GM23338 (cell line): ENCODE data around the gene CDKN2D. TPM values are rescaled to one million over a fixed set of nuclear protein-coding genes. Genes with fewer than 3 reads are reported as not detected.

Experiments used
- ATAC-seq: fragments of 200-7000 bp; cut with Tn5 transposase; 3 replicates; pipeline ENCODE4 v1.9.1; 2020
- DNase-seq: peaks from one replicate; pipeline ENCODE4 v3.0.0-alpha.2; 2015; ENCODE audit warnings: low spot score
- H2AFZ ChIP-seq: fragments of 200-600 bp; sonication (generic); 2 replicates; pipeline ENCODE4 v1.8.0; 2016; ENCODE audit warnings: antibody characterized with exemption, mild to moderate bottlenecking, moderate library complexity
- H3F3A ChIP-seq: fragments of 200-600 bp; sonication (generic); replicated peaks from 2 replicates; pipeline ENCODE4 v1.8.0; 2017; ENCODE audit warnings: antibody characterized with exemption, mixed run types, low read depth
- H3K27ac ChIP-seq: fragments of 200-600 bp; sonication (generic); 2 replicates; pipeline ENCODE4 v1.6.1; 2016; ENCODE audit warnings: low read depth
- H3K27me3 ChIP-seq: fragments of 200-600 bp; sonication (generic); 2 replicates; pipeline ENCODE4 v1.8.0; 2016; ENCODE audit warnings: mild to moderate bottlenecking, mixed run types, moderate library complexity; ENCODE audit not compliant: insufficient read depth
- H3K36me3 ChIP-seq: fragments of 200-600 bp; sonication (generic); 2 replicates; pipeline ENCODE4 v1.8.0; 2016; ENCODE audit warnings: mild to moderate bottlenecking; ENCODE audit not compliant: insufficient read depth
- H3K4me1 ChIP-seq: fragments of 200-600 bp; sonication (generic); 2 replicates; pipeline ENCODE4 v1.8.0; 2016; ENCODE audit warnings: mild to moderate bottlenecking, moderate library complexity; ENCODE audit not compliant: insufficient read depth
- H3K4me2 ChIP-seq: fragments of 200-600 bp; sonication (generic); 2 replicates; pipeline ENCODE4 v1.7.1; 2017; ENCODE audit warnings: mixed run types
- H3K4me3 ChIP-seq: fragments of 200-600 bp; sonication (generic); 2 replicates; pipeline ENCODE4 v1.6.1; 2016; ENCODE audit warnings: mixed run types
- H3K79me2 ChIP-seq: fragments of 200-600 bp; sonication (generic); replicated peaks from 2 replicates; pipeline ENCODE4 v1.8.0; 2017; ENCODE audit warnings: mild to moderate bottlenecking; ENCODE audit not compliant: insufficient read depth
- H3K9me2 ChIP-seq: fragments of 200-600 bp; sonication (generic); 2 replicates; pipeline ENCODE4 v1.8.0; 2017; ENCODE audit not compliant: insufficient read depth
- H4K20me1 ChIP-seq: fragments of 200-600 bp; sonication (generic); replicated peaks from 2 replicates; pipeline ENCODE4 v1.8.0; 2017; ENCODE audit warnings: mild to moderate bottlenecking; ENCODE audit not compliant: insufficient read depth
- H3K27ac Mint-ChIP-seq: 2 replicates; pipeline ENCODE4 v1.8.0; 2020; ENCODE audit warnings: inconsistent platforms, mild to moderate bottlenecking, moderate library complexity, mixed read lengths
- H3K27me3 Mint-ChIP-seq: 3 replicates; pipeline ENCODE4 v1.8.0; 2022; ENCODE audit warnings: low read depth, mild to moderate bottlenecking, moderate library complexity, mixed read lengths, inconsistent platforms; ENCODE audit not compliant: insufficient read depth, poor library complexity
- H3K36me3 Mint-ChIP-seq: 3 replicates; pipeline ENCODE4 v1.8.0; 2021; ENCODE audit warnings: low read depth, mild to moderate bottlenecking, inconsistent platforms, moderate library complexity, mixed read lengths
- H3K4me1 Mint-ChIP-seq: 3 replicates; pipeline ENCODE4 v1.8.0; 2020; ENCODE audit warnings: mild to moderate bottlenecking, inconsistent platforms, mixed read lengths
- H3K4me3 Mint-ChIP-seq: 3 replicates; pipeline ENCODE4 v1.8.0; 2021; ENCODE audit warnings: moderate library complexity, mild to moderate bottlenecking, inconsistent platforms, mixed read lengths
- H3K9me3 Mint-ChIP-seq: 3 replicates; pipeline ENCODE4 v1.8.0; 2020; ENCODE audit warnings: moderate library complexity, mild to moderate bottlenecking, inconsistent platforms, mixed read lengths
- CREB1 ChIP-seq: fragments of 250-450 bp; sonication (Bioruptor Pico); IDR thresholded peaks from 2 replicates; pipeline ENCODE4 v1.5.0; 2020; ENCODE audit warnings: low read depth, mild to moderate bottlenecking, moderate library complexity
- EZH2 ChIP-seq: fragments of 200-600 bp; sonication (generic); IDR thresholded peaks from one replicate; pipeline ENCODE4 v1.8.0; 2017; ENCODE audit warnings: antibody characterized with exemption, mild to moderate bottlenecking, low read depth; ENCODE audit not compliant: unreplicated experiment
- EZH2phosphoT487 ChIP-seq: fragments of 200-600 bp; sonication (generic); IDR thresholded peaks from one replicate; pipeline ENCODE4 v1.8.1; 2018; ENCODE audit warnings: antibody characterized with exemption; ENCODE audit not compliant: unreplicated experiment
- JUNB ChIP-seq: IDR thresholded peaks from one replicate; pipeline ENCODE4 v1.6.1; 2016; ENCODE audit warnings: antibody characterized with exemption; ENCODE audit not compliant: unreplicated experiment
- NANOG ChIP-seq: IDR thresholded peaks from 2 replicates; pipeline ENCODE4 v1.6.1; 2016; ENCODE audit warnings: antibody characterized with exemption, borderline replicate concordance
- POLR2AphosphoS5 ChIP-seq: IDR thresholded peaks from 2 replicates; pipeline ENCODE4 v1.6.1; 2016; ENCODE audit warnings: antibody characterized with exemption, low read depth
- STAT1 ChIP-seq: IDR thresholded peaks from one replicate; pipeline ENCODE4 v1.6.1; 2016; ENCODE audit warnings: antibody characterized with exemption; ENCODE audit not compliant: unreplicated experiment
- ZNF114 ChIP-seq: fragments of 250-450 bp; sonication (Bioruptor Pico); IDR thresholded peaks from 2 replicates; pipeline ENCODE4 v1.5.0; 2020; ENCODE audit warnings: mild to moderate bottlenecking, moderate library complexity
- ZNF331 ChIP-seq: fragments of 250-450 bp; sonication (Bioruptor Pico); IDR thresholded peaks from 2 replicates; pipeline ENCODE4 v1.5.0; 2020; ENCODE audit warnings: low read depth, mild to moderate bottlenecking, moderate library complexity
- polyA plus RNA-seq: library from polyadenylated mRNA; unstranded; fragments of >200 nt; fragmentation: Nextera tagmentation; extraction: Ambion mirVana; gene quantifications from 2 replicates; pipeline ENCODE4 v1.2.1, GENCODE V29; 2016
- total RNA-seq: library from RNA; depleted of rRNA; stranded (reverse); fragments of >200 nt; shearing (Covaris generic); gene quantifications from 2 replicates; pipeline ENCODE4 v1.2.3, GENCODE V29; 2014
- TF ChIP-seq, protein P1 (sequence below): fragments of 250-450 bp; sonication (Bioruptor Pico); IDR thresholded peaks from 2 replicates; pipeline ENCODE4 v1.5.0; 2020; ENCODE audit warnings: mild to moderate bottlenecking, moderate library complexity
- TF ChIP-seq, protein P2 (sequence below), 2 experiments: fragments of 200-600 bp in 1 of 2; sonication (generic) in 1 of 2; conservative IDR thresholded peaks; 2 replicates each; pipeline versions ENCODE4 v1.5.1 to v1.6.1; 2016 to 2017; ENCODE audit warnings: antibody characterized with exemption in 2 of 2, low read depth in 2 of 2, mild to moderate bottlenecking in 2 of 2, moderate library complexity in 1 of 2
- TF ChIP-seq, protein P3 (sequence below): IDR thresholded peaks from one replicate; pipeline ENCODE4 v1.6.1; 2018; ENCODE audit warnings: antibody characterized with exemption; ENCODE audit not compliant: unreplicated experiment
- TF ChIP-seq, protein P4 (sequence below): IDR thresholded peaks from 2 replicates; pipeline ENCODE4 v1.6.1; 2016; ENCODE audit warnings: antibody characterized with exemption

CDKN2D gene
- total and polyA plus RNA-seq, 2 experiments from 2014 or later, result 1.4 to 4.0 TPM

DNA sequence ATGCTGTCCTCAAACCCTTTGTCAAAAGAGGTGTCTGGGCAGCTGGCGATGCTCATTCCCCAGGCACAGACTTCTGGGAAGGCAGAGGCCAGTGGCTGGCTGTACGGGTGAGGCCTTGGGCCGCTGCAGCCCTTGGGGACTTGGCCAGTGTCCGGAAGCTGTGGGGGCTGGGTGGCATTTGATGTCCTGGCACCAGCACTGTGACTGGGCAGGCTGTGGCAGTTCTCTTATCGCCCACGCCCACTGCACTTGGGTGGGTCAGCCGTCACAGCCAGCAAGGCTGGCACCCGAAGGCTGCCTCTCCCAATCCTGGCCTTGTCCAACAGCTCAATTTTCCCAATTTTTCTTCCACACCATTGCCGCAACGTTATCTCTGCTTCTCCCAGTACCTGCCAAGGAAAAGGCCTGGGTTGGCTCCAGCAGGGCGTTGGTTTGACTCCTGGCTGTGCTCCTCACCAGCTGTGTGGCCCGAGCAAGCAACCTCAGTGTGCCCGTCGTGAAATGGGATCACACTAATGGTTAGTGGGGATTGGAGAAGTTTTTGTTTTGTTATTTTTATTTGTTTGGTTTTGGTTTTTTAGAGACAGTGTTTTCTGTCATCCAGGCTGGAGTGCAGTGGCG is 43.8 kb upstream of the CDKN2D start:
- H4K20me1 ChIP-seq, result no peaks in the 10 kb centered on the region
- no peak for DNase-seq
- peaks cover 8% of the 10 kb centered on the region for H3K27me3 Mint-ChIP-seq
- no peak overlapping the region for H3K4me3 Mint-ChIP-seq
- no peak overlapping the region for H3K4me2 ChIP-seq
- H3K9me2 ChIP-seq, result no peaks in the 10 kb centered on the region
- no peak overlapping the region for H2AFZ ChIP-seq
- no peaks in the 10 kb centered on the region for H3K36me3 ChIP-seq
- H3K4me1 Mint-ChIP-seq, result no peaks in the 10 kb centered on the region
- H3K27ac Mint-ChIP-seq, result no peak overlapping the region
- H3K27me3 ChIP-seq, result no peaks in the 10 kb centered on the region
- H3K36me3 Mint-ChIP-seq, result no peaks in the 10 kb centered on the region; the same call in 2 of the 3 replicates
- TF ChIP-seq POLR2AphosphoS5, result no peak
- TF ChIP-seq NANOG, result no peak
- no peak for TF ChIP-seq EZH2phosphoT487
- TF ChIP-seq, protein P1, sequence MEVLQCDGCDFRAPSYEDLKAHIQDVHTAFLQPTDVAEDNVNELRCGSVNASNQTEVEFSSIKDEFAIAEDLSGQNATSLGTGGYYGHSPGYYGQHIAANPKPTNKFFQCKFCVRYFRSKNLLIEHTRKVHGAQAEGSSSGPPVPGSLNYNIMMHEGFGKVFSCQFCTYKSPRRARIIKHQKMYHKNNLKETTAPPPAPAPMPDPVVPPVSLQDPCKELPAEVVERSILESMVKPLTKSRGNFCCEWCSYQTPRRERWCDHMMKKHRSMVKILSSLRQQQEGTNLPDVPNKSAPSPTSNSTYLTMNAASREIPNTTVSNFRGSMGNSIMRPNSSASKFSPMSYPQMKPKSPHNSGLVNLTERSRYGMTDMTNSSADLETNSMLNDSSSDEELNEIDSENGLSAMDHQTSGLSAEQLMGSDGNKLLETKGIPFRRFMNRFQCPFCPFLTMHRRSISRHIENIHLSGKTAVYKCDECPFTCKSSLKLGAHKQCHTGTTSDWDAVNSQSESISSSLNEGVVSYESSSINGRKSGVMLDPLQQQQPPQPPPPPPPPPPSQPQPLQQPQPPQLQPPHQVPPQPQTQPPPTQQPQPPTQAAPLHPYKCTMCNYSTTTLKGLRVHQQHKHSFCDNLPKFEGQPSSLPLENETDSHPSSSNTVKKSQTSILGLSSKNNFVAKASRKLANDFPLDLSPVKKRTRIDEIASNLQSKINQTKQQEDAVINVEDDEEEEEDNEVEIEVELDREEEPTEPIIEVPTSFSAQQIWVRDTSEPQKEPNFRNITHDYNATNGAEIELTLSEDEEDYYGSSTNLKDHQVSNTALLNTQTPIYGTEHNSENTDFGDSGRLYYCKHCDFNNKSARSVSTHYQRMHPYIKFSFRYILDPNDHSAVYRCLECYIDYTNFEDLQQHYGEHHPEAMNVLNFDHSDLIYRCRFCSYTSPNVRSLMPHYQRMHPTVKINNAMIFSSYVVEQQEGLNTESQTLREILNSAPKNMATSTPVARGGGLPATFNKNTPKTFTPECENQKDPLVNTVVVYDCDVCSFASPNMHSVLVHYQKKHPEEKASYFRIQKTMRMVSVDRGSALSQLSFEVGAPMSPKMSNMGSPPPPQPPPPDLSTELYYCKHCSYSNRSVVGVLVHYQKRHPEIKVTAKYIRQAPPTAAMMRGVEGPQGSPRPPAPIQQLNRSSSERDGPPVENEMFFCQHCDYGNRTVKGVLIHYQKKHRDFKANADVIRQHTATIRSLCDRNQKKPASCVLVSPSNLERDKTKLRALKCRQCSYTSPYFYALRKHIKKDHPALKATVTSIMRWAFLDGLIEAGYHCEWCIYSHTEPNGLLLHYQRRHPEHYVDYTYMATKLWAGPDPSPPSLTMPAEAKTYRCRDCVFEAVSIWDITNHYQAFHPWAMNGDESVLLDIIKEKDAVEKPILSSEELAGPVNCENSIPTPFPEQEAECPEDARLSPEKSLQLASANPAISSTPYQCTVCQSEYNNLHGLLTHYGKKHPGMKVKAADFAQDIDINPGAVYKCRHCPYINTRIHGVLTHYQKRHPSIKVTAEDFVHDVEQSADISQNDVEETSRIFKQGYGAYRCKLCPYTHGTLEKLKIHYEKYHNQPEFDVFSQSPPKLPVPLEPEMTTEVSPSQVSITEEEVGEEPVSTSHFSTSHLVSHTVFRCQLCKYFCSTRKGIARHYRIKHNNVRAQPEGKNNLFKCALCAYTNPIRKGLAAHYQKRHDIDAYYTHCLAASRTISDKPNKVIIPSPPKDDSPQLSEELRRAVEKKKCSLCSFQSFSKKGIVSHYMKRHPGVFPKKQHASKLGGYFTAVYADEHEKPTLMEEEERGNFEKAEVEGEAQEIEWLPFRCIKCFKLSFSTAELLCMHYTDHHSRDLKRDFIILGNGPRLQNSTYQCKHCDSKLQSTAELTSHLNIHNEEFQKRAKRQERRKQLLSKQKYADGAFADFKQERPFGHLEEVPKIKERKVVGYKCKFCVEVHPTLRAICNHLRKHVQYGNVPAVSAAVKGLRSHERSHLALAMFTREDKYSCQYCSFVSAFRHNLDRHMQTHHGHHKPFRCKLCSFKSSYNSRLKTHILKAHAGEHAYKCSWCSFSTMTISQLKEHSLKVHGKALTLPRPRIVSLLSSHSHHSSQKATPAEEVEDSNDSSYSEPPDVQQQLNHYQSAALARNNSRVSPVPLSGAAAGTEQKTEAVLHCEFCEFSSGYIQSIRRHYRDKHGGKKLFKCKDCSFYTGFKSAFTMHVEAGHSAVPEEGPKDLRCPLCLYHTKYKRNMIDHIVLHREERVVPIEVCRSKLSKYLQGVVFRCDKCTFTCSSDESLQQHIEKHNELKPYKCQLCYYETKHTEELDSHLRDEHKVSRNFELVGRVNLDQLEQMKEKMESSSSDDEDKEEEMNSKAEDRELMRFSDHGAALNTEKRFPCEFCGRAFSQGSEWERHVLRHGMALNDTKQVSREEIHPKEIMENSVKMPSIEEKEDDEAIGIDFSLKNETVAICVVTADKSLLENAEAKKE, result no peak
- TF ChIP-seq, protein P2, sequence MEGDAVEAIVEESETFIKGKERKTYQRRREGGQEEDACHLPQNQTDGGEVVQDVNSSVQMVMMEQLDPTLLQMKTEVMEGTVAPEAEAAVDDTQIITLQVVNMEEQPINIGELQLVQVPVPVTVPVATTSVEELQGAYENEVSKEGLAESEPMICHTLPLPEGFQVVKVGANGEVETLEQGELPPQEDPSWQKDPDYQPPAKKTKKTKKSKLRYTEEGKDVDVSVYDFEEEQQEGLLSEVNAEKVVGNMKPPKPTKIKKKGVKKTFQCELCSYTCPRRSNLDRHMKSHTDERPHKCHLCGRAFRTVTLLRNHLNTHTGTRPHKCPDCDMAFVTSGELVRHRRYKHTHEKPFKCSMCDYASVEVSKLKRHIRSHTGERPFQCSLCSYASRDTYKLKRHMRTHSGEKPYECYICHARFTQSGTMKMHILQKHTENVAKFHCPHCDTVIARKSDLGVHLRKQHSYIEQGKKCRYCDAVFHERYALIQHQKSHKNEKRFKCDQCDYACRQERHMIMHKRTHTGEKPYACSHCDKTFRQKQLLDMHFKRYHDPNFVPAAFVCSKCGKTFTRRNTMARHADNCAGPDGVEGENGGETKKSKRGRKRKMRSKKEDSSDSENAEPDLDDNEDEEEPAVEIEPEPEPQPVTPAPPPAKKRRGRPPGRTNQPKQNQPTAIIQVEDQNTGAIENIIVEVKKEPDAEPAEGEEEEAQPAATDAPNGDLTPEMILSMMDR (conservative IDR thresholded peaks at IDR 0.05; ENCODE audit: low read depth in 2 of 2), result no peak
- TF ChIP-seq CREB1 (CRISPR knock-in tag), result no peak
- no peak for TF ChIP-seq JUNB
- TF ChIP-seq, protein P3, sequence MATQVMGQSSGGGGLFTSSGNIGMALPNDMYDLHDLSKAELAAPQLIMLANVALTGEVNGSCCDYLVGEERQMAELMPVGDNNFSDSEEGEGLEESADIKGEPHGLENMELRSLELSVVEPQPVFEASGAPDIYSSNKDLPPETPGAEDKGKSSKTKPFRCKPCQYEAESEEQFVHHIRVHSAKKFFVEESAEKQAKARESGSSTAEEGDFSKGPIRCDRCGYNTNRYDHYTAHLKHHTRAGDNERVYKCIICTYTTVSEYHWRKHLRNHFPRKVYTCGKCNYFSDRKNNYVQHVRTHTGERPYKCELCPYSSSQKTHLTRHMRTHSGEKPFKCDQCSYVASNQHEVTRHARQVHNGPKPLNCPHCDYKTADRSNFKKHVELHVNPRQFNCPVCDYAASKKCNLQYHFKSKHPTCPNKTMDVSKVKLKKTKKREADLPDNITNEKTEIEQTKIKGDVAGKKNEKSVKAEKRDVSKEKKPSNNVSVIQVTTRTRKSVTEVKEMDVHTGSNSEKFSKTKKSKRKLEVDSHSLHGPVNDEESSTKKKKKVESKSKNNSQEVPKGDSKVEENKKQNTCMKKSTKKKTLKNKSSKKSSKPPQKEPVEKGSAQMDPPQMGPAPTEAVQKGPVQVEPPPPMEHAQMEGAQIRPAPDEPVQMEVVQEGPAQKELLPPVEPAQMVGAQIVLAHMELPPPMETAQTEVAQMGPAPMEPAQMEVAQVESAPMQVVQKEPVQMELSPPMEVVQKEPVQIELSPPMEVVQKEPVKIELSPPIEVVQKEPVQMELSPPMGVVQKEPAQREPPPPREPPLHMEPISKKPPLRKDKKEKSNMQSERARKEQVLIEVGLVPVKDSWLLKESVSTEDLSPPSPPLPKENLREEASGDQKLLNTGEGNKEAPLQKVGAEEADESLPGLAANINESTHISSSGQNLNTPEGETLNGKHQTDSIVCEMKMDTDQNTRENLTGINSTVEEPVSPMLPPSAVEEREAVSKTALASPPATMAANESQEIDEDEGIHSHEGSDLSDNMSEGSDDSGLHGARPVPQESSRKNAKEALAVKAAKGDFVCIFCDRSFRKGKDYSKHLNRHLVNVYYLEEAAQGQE, result no peak
- TF ChIP-seq STAT1, result no peak
- TF ChIP-seq EZH2, result no peak
- TF ChIP-seq, protein P4, sequence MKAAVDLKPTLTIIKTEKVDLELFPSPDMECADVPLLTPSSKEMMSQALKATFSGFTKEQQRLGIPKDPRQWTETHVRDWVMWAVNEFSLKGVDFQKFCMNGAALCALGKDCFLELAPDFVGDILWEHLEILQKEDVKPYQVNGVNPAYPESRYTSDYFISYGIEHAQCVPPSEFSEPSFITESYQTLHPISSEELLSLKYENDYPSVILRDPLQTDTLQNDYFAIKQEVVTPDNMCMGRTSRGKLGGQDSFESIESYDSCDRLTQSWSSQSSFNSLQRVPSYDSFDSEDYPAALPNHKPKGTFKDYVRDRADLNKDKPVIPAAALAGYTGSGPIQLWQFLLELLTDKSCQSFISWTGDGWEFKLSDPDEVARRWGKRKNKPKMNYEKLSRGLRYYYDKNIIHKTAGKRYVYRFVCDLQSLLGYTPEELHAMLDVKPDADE, result no peak
- no peak for TF ChIP-seq ZNF331 (CRISPR knock-in tag)
- TF ChIP-seq ZNF114 (CRISPR knock-in tag), result no peak
- H3K4me3 ChIP-seq, result no peak overlapping the region
- H3K27ac ChIP-seq, result no peak overlapping the region
- ATAC-seq, result no peak
- H3K79me2 ChIP-seq, result peaks cover 5% of the 10 kb centered on the region; the same call in 1 of the 2 replicates
- H3K4me1 ChIP-seq, result no peaks in the 10 kb centered on the region
- H3K9me3 Mint-ChIP-seq, result no peaks in the 10 kb centered on the region
- H3F3A ChIP-seq, result no peaks in the 10 kb centered on the region
